HepG2 (cell line): ENCODE measurements around the gene NELFB. TPM values are rescaled to one million over a fixed set of nuclear protein-coding genes. Genes with fewer than 3 reads are reported as not detected.

Experiments used
- CHD2 ChIP-seq: IDR thresholded peaks from 2 replicates; pipeline ENCODE4 v1.6.1; 2011; ENCODE audit warnings: low read depth, low read length, improper control_type of control experiment
- DR1 ChIP-seq: sonication (generic); formaldehyde crosslinking; IDR thresholded peaks from 2 replicates; pipeline ENCODE4 v1.8.0; 2021; ENCODE audit warnings: mild to moderate bottlenecking, missing genetic modification reagents, inconsistent platforms
- FOSL1 ChIP-seq: sonication (generic); formaldehyde crosslinking; IDR thresholded peaks from 2 replicates; pipeline ENCODE4 v1.9.0; 2021; ENCODE audit warnings: missing genetic modification reagents, borderline replicate concordance
- HNRNPH1 ChIP-seq: fragments of 200-400 bp; formaldehyde crosslinking; optimal IDR thresholded peaks from 2 replicates; pipeline ENCODE3; 2017; ENCODE audit warnings: mild to moderate bottlenecking, low read depth, low read length
- KMT2A ChIP-seq: sonication (generic); formaldehyde crosslinking; IDR thresholded peaks from 2 replicates; pipeline ENCODE4 v1.4.0; 2020; ENCODE audit warnings: missing genetic modification reagents
- NBN ChIP-seq: fragments of 450-650 bp; conservative IDR thresholded peaks from 2 replicates; pipeline ENCODE4 v1.6.1; 2017
- PATZ1 ChIP-seq: sonication (generic); formaldehyde crosslinking; IDR thresholded peaks from 2 replicates; pipeline ENCODE4 v1.4.0; 2020; ENCODE audit warnings: missing genetic modification reagents
- POGK ChIP-seq: sonication (generic); formaldehyde crosslinking; conservative IDR thresholded peaks from 2 replicates; pipeline ENCODE4 v1.8.0; 2022; ENCODE audit warnings: mild to moderate bottlenecking, moderate library complexity, missing genetic modification reagents
- POLR2AphosphoS2 ChIP-seq: IDR thresholded peaks from 2 replicates; pipeline ENCODE4 v1.6.1; 2011; ENCODE audit warnings: low read depth, low read length, improper control_type of control experiment
- RFX5 ChIP-seq: IDR thresholded peaks from 2 replicates; pipeline ENCODE4 v1.6.1; 2011; ENCODE audit warnings: low read depth, low read length, improper control_type of control experiment
- RORA ChIP-seq: sonication (generic); formaldehyde crosslinking; IDR thresholded peaks from 2 replicates; pipeline ENCODE4 v1.5.0; 2020; ENCODE audit warnings: mild to moderate bottlenecking, missing genetic modification reagents, moderate library complexity
- RXRA ChIP-seq: sonication (generic); formaldehyde crosslinking; IDR thresholded peaks from 2 replicates; pipeline ENCODE4 v1.5.1; 2020; ENCODE audit warnings: missing genetic modification reagents
- SMYD3 ChIP-seq: sonication (generic); formaldehyde crosslinking; IDR thresholded peaks from 2 replicates; pipeline ENCODE4 v1.8.1; 2023; ENCODE audit warnings: mild to moderate bottlenecking, missing genetic modification reagents
- SOX13 ChIP-seq, 3 experiments: fragments of 450-650 bp in 1 of 3; sonication (generic) in 1 of 3; formaldehyde crosslinking in 1 of 3; IDR thresholded peaks in 2 of 3; conservative IDR thresholded peaks in 1 of 3; 2 replicates each; pipeline versions ENCODE4 v1.5.0 to v1.6.1; 2016 to 2020; ENCODE audit warnings: antibody characterized with exemption in 1 of 3, mild to moderate bottlenecking in 1 of 3, missing compliant biosample characterization in 1 of 3, missing genetic modification reagents in 1 of 3, moderate library complexity in 1 of 3
- USF2 ChIP-seq, 2 experiments: sonication (generic) in 1 of 2; formaldehyde crosslinking in 1 of 2; IDR thresholded peaks; 2 replicates each; pipeline versions ENCODE4 v1.5.1 to v1.6.1; 2011 to 2020; ENCODE audit warnings: borderline replicate concordance in 1 of 2, low read depth in 1 of 2, low read length in 1 of 2, mild to moderate bottlenecking in 1 of 2, missing genetic modification reagents in 1 of 2, moderate library complexity in 1 of 2
- ZEB1 ChIP-seq: IDR thresholded peaks from 2 replicates; pipeline ENCODE4 v1.6.1; 2012; ENCODE audit warnings: mild to moderate bottlenecking, low read depth, inconsistent platforms; ENCODE audit not compliant: insufficient replicate concordance
- ZNF180 ChIP-seq: sonication (generic); formaldehyde crosslinking; IDR thresholded peaks from 2 replicates; pipeline ENCODE4 v1.4.0; 2020; ENCODE audit warnings: low read depth, missing genetic modification reagents, borderline replicate concordance
- ZNF558 ChIP-seq: sonication (generic); formaldehyde crosslinking; IDR thresholded peaks from 2 replicates; pipeline ENCODE4 v1.9.0; 2022; ENCODE audit warnings: mild to moderate bottlenecking, missing genetic modification reagents, borderline replicate concordance
- ZNF572 ChIP-seq: sonication (generic); formaldehyde crosslinking; IDR thresholded peaks from 2 replicates; pipeline ENCODE4 v1.5.1; 2020; ENCODE audit warnings: mild to moderate bottlenecking, missing genetic modification reagents
- ZNF704 ChIP-seq: sonication (generic); formaldehyde crosslinking; IDR thresholded peaks from 2 replicates; pipeline ENCODE4 v1.8.1; 2023; ENCODE audit warnings: mild to moderate bottlenecking, inconsistent platforms, moderate library complexity, missing genetic modification reagents, borderline replicate concordance
- ZNF761 ChIP-seq: sonication (generic); formaldehyde crosslinking; conservative IDR thresholded peaks from 2 replicates; pipeline ENCODE4 v1.4.0; 2020; ENCODE audit warnings: mild to moderate bottlenecking, missing genetic modification reagents
- ZNF792 ChIP-seq: IDR thresholded peaks from 2 replicates; pipeline ENCODE4 v1.6.1; 2016
- polyA plus RNA-seq, 8 experiments: library from polyadenylated mRNA; depleted of rRNA in 3 of 8; stranded (reverse) in 7 of 8; unstranded in 1 of 8; fragments of >200 nt; fragmentation: Illumina TruSeq in 4 of 8; extraction: Trizol in 4 of 8; gene quantifications; 2 replicates each; pipeline versions ENCODE4 v1.2.1 to v1.2.3, GENCODE V29; 2011 to 2016; ENCODE audit warnings: low read depth in 4 of 8, missing spikeins in 1 of 8, mixed read lengths in 1 of 8; ENCODE audit not compliant: insufficient read depth in 1 of 8
- total RNA-seq, 5 experiments: library from RNA; depleted of rRNA; stranded (reverse); fragments of >200 nt; fragmentation: Illumina TruSeq; extraction: Trizol; gene quantifications; 2 replicates each; pipeline ENCODE4 v1.2.3, GENCODE V29; 2016; ENCODE audit warnings: low read depth in 1 of 5

The NELFB gene
- total and polyA plus RNA-seq, 2 of the 13 experiments (the other 11 are each of a cell fraction or from before 2014, with no cell fraction given) = 26.5 to 45.8 TPM

GRCh38 chr9:137240841-137241489 lies 14.2 kb upstream of the NELFB start, which contains the start of gene TUBB4B (continued):
- no peak for TF ChIP-seq RORA (CRISPR knock-in tag)
- no peak for TF ChIP-seq ZEB1
- peak; percentile 81 for TF ChIP-seq CHD2
- TF ChIP-seq DR1 (CRISPR knock-in tag) = peak; percentile 96
- no peak for TF ChIP-seq ZNF704
- TF ChIP-seq USF2 (IDR thresholded peaks at IDR 0.05; ENCODE audit: low read depth, low read length) = no peak
- no peak for TF ChIP-seq USF2 (CRISPR knock-in tag; IDR thresholded peaks at IDR 0.05; ENCODE audit: borderline replicate concordance)
- peak; percentile 3; the same call in 1 of the 2 replicates for TF ChIP-seq POGK (CRISPR knock-in tag)
- no peak for TF ChIP-seq KMT2A (CRISPR knock-in tag)
- TF ChIP-seq ZNF558 = no peak
- 0 out of 2 replicates have a peak, but pooled peaks have one; percentile 45 for TF ChIP-seq ZNF180
- no peak for TF ChIP-seq FOSL1 (CRISPR knock-in tag)
- TF ChIP-seq ZNF792 (CRISPR knock-in tag) = 0 out of 2 replicates have a peak, but pooled peaks have one; percentile 44
- TF ChIP-seq RXRA (CRISPR knock-in tag) = no peak
- peak; percentile 93 for TF ChIP-seq POLR2AphosphoS2
- no peak for TF ChIP-seq ZNF572 (CRISPR knock-in tag)
- 0 out of 2 replicates have a peak, but pooled peaks have one; percentile 12 for TF ChIP-seq PATZ1
- TF ChIP-seq SMYD3 = no peak
- no peak; the same call in 1 of the 2 replicates for TF ChIP-seq ZNF761 (CRISPR knock-in tag)
- TF ChIP-seq NBN = no peak
- TF ChIP-seq SOX13 (IDR thresholded peaks at IDR 0.05) = peak; percentile 62; the same call in 1 of the 2 replicates
- TF ChIP-seq SOX13 (CRISPR knock-in tag; conservative IDR thresholded peaks at IDR 0.05 in 1 of 2, IDR thresholded peaks at IDR 0.05 in 1 of 2) = peak in 1 of 2 experiments; percentile 37; a peak in 1 of 4 replicates
- no peak for TF ChIP-seq HNRNPH1
- peak; percentile 40 for TF ChIP-seq RFX5
